HepG2 (cell line): ENCODE results near the gene TXNDC12. TPM values are rescaled to one million over a fixed set of nuclear protein-coding genes. Genes with fewer than 3 reads are reported as not detected.

Source experiments
- ARNT2 ChIP-seq: sonication (generic); formaldehyde crosslinking; IDR thresholded peaks from 2 replicates; pipeline ENCODE4 v1.8.0; 2022; ENCODE audit warnings: mild to moderate bottlenecking, low read depth, missing genetic modification reagents, moderate library complexity
- EEA1 ChIP-seq: sonication (generic); formaldehyde crosslinking; IDR thresholded peaks from 2 replicates; pipeline ENCODE4 v1.5.1; 2020; ENCODE audit warnings: mild to moderate bottlenecking, missing genetic modification reagents, borderline replicate concordance
- HMG20A ChIP-seq: IDR thresholded peaks from 2 replicates; pipeline ENCODE4 v1.6.1; 2016; ENCODE audit warnings: borderline replicate concordance
- HNF4G ChIP-seq, 2 experiments: sonication (generic) in 1 of 2; formaldehyde crosslinking in 1 of 2; IDR thresholded peaks; 2 replicates each; pipeline versions ENCODE4 v1.4.0 to v1.6.1; 2011 to 2020; ENCODE audit warnings: borderline replicate concordance in 2 of 2, low read depth in 2 of 2, mild to moderate bottlenecking in 2 of 2, low read length in 1 of 2, missing genetic modification reagents in 1 of 2, moderate library complexity in 1 of 2
- PHF21A ChIP-seq: sonication (generic); formaldehyde crosslinking; IDR thresholded peaks from 2 replicates; pipeline ENCODE4 v1.5.0; 2020; ENCODE audit warnings: mild to moderate bottlenecking, missing genetic modification reagents
- SIX1 ChIP-seq: sonication (generic); formaldehyde crosslinking; IDR thresholded peaks from 2 replicates; pipeline ENCODE4 v1.4.0; 2020; ENCODE audit warnings: missing genetic modification reagents, borderline replicate concordance
- ZMYM2 ChIP-seq: sonication (generic); formaldehyde crosslinking; IDR thresholded peaks from 2 replicates; pipeline ENCODE4 v1.8.0; 2022; ENCODE audit warnings: mild to moderate bottlenecking, missing genetic modification reagents
- ZNF431 ChIP-seq: sonication (generic); formaldehyde crosslinking; IDR thresholded peaks from 2 replicates; pipeline ENCODE4 v1.9.0; 2022; ENCODE audit warnings: missing genetic modification reagents, low read depth, mild to moderate bottlenecking, borderline replicate concordance
- polyA plus RNA-seq, 8 experiments: library from polyadenylated mRNA; depleted of rRNA in 3 of 8; stranded (reverse) in 7 of 8; unstranded in 1 of 8; fragments of >200 nt; fragmentation: Illumina TruSeq in 4 of 8; extraction: Trizol in 4 of 8; gene quantifications; 2 replicates each; pipeline versions ENCODE4 v1.2.1 to v1.2.3, GENCODE V29; 2011 to 2016; ENCODE audit warnings: low read depth in 4 of 8, missing spikeins in 1 of 8, mixed read lengths in 1 of 8; ENCODE audit not compliant: insufficient read depth in 1 of 8
- total RNA-seq, 5 experiments: library from RNA; depleted of rRNA; stranded (reverse); fragments of >200 nt; fragmentation: Illumina TruSeq; extraction: Trizol; gene quantifications; 2 replicates each; pipeline ENCODE4 v1.2.3, GENCODE V29; 2016; ENCODE audit warnings: low read depth in 1 of 5
- TF ChIP-seq, protein P1 (sequence below): sonication (generic); formaldehyde crosslinking; IDR thresholded peaks from 2 replicates; pipeline ENCODE4 v1.5.0; 2020; ENCODE audit warnings: missing genetic modification reagents
- TF ChIP-seq, protein P2 (sequence below): sonication (generic); formaldehyde crosslinking; IDR thresholded peaks from 2 replicates; pipeline ENCODE4 v1.4.0; 2020; ENCODE audit warnings: mild to moderate bottlenecking, missing genetic modification reagents
- TF ChIP-seq, protein P3 (sequence below): sonication (generic); formaldehyde crosslinking; IDR thresholded peaks from 2 replicates; pipeline ENCODE4 v1.8.0; 2022; ENCODE audit warnings: mild to moderate bottlenecking, missing genetic modification reagents; ENCODE audit not compliant: insufficient replicate concordance
- TF ChIP-seq, protein P4 (sequence below): sonication (generic); formaldehyde crosslinking; IDR thresholded peaks from 2 replicates; pipeline ENCODE4 v1.5.1; 2020; ENCODE audit warnings: mild to moderate bottlenecking, missing genetic modification reagents, moderate library complexity
- TF ChIP-seq, protein P5 (sequence below): sonication (generic); formaldehyde crosslinking; IDR thresholded peaks from 2 replicates; pipeline ENCODE4 v1.4.0; 2020; ENCODE audit warnings: missing genetic modification reagents, borderline replicate concordance
- TF ChIP-seq, protein P6 (sequence below): sonication (generic); formaldehyde crosslinking; conservative IDR thresholded peaks from 2 replicates; pipeline ENCODE4 v1.5.0; 2020; ENCODE audit warnings: missing genetic modification reagents
- TF ChIP-seq, protein P7 (sequence below): sonication (generic); formaldehyde crosslinking; IDR thresholded peaks from 2 replicates; pipeline ENCODE4 v1.5.0; 2020; ENCODE audit warnings: missing genetic modification reagents, mild to moderate bottlenecking, borderline replicate concordance

Gene TXNDC12
- total and polyA plus RNA-seq, 2 of the 13 experiments (the other 11 are each of a cell fraction or from before 2014, with no cell fraction given): 65.6 to 67.2 TPM

DNA sequence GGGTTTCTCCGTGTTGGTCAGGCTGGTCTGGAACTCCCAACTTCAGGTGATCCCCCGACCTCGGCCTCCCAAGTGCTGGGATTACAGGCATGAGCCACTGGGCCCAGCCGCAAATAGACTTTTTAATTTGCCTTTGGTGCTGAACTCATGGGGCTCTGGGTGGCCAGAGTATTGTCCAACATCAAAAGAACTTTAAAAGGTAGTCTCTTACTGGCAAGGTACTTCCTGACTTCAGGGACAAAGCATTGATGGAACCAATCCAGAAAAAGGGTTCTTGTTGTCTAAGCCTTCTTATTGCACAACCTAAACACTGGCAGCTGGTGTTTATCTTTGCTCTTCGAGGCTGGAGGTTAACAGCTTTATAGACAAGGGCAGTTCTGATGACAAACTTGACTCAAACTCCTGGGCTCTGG is 17.6 kb downstream of the TXNDC12 start (continued):
- TF ChIP-seq, protein P1, sequence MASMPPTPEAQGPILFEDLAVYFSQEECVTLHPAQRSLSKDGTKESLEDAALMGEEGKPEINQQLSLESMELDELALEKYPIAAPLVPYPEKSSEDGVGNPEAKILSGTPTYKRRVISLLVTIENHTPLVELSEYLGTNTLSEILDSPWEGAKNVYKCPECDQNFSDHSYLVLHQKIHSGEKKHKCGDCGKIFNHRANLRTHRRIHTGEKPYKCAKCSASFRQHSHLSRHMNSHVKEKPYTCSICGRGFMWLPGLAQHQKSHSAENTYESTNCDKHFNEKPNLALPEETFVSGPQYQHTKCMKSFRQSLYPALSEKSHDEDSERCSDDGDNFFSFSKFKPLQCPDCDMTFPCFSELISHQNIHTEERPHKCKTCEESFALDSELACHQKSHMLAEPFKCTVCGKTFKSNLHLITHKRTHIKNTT (CRISPR knock-in tag): no peak
- TF ChIP-seq, protein P2, sequence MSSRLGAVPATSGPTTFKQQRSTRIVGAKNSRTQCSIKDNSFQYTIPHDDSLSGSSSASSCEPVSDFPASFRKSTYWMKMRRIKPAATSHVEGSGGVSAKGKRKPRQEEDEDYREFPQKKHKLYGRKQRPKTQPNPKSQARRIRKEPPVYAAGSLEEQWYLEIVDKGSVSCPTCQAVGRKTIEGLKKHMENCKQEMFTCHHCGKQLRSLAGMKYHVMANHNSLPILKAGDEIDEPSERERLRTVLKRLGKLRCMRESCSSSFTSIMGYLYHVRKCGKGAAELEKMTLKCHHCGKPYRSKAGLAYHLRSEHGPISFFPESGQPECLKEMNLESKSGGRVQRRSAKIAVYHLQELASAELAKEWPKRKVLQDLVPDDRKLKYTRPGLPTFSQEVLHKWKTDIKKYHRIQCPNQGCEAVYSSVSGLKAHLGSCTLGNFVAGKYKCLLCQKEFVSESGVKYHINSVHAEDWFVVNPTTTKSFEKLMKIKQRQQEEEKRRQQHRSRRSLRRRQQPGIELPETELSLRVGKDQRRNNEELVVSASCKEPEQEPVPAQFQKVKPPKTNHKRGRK: no peak
- TF ChIP-seq EEA1 (no peak), ZNF431 (CRISPR knock-in tag) (peak; percentile 80; the same call in 1 of the 2 replicates), PHF21A (CRISPR knock-in tag) (peak; percentile 99), ARNT2 (CRISPR knock-in tag) (peak; percentile 49; the same call in 1 of the 2 replicates), HMG20A (CRISPR knock-in tag) (peak; percentile 95), ZMYM2 (CRISPR knock-in tag) (peak; percentile 82; the same call in 1 of the 2 replicates), HNF4G (IDR thresholded peaks at IDR 0.05; ENCODE audit: borderline replicate concordance, low read depth, low read length) (peak; percentile 53; the same call in 1 of the 2 replicates), HNF4G (CRISPR knock-in tag; IDR thresholded peaks at IDR 0.05; ENCODE audit: borderline replicate concordance, low read depth) (0 out of 2 replicates have a peak, but pooled peaks have one; percentile 48), SIX1 (CRISPR knock-in tag) (peak; percentile 63; the same call in 1 of the 2 replicates)
- TF ChIP-seq, protein P3, sequence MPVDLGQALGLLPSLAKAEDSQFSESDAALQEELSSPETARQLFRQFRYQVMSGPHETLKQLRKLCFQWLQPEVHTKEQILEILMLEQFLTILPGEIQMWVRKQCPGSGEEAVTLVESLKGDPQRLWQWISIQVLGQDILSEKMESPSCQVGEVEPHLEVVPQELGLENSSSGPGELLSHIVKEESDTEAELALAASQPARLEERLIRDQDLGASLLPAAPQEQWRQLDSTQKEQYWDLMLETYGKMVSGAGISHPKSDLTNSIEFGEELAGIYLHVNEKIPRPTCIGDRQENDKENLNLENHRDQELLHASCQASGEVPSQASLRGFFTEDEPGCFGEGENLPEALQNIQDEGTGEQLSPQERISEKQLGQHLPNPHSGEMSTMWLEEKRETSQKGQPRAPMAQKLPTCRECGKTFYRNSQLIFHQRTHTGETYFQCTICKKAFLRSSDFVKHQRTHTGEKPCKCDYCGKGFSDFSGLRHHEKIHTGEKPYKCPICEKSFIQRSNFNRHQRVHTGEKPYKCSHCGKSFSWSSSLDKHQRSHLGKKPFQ (CRISPR knock-in tag): peak; percentile 40
- TF ChIP-seq, protein P4, sequence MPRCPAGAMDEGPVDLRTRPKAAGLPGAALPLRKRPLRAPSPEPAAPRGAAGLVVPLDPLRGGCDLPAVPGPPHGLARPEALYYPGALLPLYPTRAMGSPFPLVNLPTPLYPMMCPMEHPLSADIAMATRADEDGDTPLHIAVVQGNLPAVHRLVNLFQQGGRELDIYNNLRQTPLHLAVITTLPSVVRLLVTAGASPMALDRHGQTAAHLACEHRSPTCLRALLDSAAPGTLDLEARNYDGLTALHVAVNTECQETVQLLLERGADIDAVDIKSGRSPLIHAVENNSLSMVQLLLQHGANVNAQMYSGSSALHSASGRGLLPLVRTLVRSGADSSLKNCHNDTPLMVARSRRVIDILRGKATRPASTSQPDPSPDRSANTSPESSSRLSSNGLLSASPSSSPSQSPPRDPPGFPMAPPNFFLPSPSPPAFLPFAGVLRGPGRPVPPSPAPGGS (CRISPR knock-in tag): 0 out of 2 replicates have a peak, but pooled peaks have one; percentile 43
- TF ChIP-seq, protein P5, sequence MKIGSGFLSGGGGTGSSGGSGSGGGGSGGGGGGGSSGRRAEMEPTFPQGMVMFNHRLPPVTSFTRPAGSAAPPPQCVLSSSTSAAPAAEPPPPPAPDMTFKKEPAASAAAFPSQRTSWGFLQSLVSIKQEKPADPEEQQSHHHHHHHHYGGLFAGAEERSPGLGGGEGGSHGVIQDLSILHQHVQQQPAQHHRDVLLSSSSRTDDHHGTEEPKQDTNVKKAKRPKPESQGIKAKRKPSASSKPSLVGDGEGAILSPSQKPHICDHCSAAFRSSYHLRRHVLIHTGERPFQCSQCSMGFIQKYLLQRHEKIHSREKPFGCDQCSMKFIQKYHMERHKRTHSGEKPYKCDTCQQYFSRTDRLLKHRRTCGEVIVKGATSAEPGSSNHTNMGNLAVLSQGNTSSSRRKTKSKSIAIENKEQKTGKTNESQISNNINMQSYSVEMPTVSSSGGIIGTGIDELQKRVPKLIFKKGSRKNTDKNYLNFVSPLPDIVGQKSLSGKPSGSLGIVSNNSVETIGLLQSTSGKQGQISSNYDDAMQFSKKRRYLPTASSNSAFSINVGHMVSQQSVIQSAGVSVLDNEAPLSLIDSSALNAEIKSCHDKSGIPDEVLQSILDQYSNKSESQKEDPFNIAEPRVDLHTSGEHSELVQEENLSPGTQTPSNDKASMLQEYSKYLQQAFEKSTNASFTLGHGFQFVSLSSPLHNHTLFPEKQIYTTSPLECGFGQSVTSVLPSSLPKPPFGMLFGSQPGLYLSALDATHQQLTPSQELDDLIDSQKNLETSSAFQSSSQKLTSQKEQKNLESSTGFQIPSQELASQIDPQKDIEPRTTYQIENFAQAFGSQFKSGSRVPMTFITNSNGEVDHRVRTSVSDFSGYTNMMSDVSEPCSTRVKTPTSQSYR (CRISPR knock-in tag): peak; percentile 58; the same call in 1 of the 2 replicates
- TF ChIP-seq, protein P6, sequence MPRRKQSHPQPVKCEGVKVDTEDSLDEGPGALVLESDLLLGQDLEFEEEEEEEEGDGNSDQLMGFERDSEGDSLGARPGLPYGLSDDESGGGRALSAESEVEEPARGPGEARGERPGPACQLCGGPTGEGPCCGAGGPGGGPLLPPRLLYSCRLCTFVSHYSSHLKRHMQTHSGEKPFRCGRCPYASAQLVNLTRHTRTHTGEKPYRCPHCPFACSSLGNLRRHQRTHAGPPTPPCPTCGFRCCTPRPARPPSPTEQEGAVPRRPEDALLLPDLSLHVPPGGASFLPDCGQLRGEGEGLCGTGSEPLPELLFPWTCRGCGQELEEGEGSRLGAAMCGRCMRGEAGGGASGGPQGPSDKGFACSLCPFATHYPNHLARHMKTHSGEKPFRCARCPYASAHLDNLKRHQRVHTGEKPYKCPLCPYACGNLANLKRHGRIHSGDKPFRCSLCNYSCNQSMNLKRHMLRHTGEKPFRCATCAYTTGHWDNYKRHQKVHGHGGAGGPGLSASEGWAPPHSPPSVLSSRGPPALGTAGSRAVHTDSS (CRISPR knock-in tag): no peak
- TF ChIP-seq, protein P7, sequence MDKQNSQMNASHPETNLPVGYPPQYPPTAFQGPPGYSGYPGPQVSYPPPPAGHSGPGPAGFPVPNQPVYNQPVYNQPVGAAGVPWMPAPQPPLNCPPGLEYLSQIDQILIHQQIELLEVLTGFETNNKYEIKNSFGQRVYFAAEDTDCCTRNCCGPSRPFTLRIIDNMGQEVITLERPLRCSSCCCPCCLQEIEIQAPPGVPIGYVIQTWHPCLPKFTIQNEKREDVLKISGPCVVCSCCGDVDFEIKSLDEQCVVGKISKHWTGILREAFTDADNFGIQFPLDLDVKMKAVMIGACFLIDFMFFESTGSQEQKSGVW (CRISPR knock-in tag): no peak
